ENCODE measurements around the gene MVB12B. TPM values are rescaled to one million over a fixed set of nuclear protein-coding genes. Genes with fewer than 3 reads are reported as not detected.

MVB12B gene
- total RNA-seq, 1 experiment from 2014 or later = 4.5 TPM

DNA sequence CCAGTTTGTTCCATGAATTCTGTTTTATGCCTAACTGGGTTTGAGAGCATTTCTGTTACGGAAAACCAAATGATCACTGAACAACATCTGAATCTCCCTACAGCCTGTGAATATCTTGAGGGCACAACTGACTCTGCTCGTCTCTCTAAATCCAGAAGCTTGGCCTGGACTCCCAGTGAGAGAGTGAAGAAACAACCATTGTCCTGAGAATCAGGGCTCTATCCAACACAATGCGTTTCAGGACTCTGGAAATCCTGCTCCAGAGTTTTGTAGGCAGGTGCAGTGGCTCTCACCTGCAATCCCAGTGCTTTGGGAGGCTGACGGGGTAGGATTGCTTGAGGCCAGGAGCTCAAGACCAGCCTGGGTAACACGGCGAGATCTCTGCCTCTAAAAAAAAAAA is 7.8 kb upstream of the MVB12B start:
- intact Hi-C loops (cut with micrococcal nuclease; ENCODE audit: unreplicated experiment) = loop anchor here (5.0 kb wide), 2 partner anchors 78 to 173 kb away; no protein-coding TSS in a partner anchor
- no peaks in the 10 kb centered on the region for H3K36me3 Mint-ChIP-seq (ENCODE audit: insufficient read depth, unreplicated experiment)
- no peak overlapping the region for H3K4me3 Mint-ChIP-seq (ENCODE audit: low read depth, unreplicated experiment)
- TF ChIP-seq, protein P1, sequence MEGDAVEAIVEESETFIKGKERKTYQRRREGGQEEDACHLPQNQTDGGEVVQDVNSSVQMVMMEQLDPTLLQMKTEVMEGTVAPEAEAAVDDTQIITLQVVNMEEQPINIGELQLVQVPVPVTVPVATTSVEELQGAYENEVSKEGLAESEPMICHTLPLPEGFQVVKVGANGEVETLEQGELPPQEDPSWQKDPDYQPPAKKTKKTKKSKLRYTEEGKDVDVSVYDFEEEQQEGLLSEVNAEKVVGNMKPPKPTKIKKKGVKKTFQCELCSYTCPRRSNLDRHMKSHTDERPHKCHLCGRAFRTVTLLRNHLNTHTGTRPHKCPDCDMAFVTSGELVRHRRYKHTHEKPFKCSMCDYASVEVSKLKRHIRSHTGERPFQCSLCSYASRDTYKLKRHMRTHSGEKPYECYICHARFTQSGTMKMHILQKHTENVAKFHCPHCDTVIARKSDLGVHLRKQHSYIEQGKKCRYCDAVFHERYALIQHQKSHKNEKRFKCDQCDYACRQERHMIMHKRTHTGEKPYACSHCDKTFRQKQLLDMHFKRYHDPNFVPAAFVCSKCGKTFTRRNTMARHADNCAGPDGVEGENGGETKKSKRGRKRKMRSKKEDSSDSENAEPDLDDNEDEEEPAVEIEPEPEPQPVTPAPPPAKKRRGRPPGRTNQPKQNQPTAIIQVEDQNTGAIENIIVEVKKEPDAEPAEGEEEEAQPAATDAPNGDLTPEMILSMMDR (IDR thresholded peaks at IDR 0.05; ENCODE audit: unreplicated experiment) = no peak
- no peak overlapping the region for H3K27ac Mint-ChIP-seq (ENCODE audit: unreplicated experiment)
- no peaks in the 10 kb centered on the region for H3K9me3 Mint-ChIP-seq (ENCODE audit: low read depth, unreplicated experiment)
- H3K27me3 Mint-ChIP-seq (ENCODE audit: unreplicated experiment) = peaks cover 38% of the 10 kb centered on the region
- CTCF ChIA-PET = no interaction called here
- DNase-seq = no peak
- BruUV-seq (replicated peaks) = no TSS peak
- H3K4me1 Mint-ChIP-seq (ENCODE audit: low read depth, unreplicated experiment) = no peaks in the 10 kb centered on the region

DNA sequence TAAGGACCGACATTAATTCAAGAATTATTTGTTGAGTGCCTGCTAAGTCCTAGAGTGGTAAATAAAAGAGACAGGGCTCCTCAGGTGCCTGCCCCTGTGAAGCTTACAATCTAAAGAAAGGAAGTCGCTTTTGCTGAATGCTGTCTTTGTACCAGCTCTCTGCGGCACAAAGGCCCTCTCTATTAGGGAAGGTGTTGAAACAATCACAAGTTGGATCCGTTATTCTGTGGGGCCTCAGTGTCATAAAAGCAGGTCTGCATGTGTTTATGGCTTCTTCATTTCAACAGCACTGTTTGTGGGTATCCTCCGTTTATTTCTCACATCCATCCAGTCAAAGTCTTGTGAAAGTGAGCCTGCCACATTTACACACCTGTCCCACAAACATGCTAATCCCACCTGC is 7.0 kb upstream of the MVB12B start:
- Mint-ChIP-seq H3K9me3 (ENCODE audit: low read depth, unreplicated experiment) (no peaks in the 10 kb centered on the region), H3K4me3 (ENCODE audit: low read depth, unreplicated experiment) (no peak overlapping the region), H3K4me1 (ENCODE audit: low read depth, unreplicated experiment) (no peaks in the 10 kb centered on the region), H3K36me3 (ENCODE audit: insufficient read depth, unreplicated experiment) (no peaks in the 10 kb centered on the region), H3K27ac (ENCODE audit: unreplicated experiment) (no peak overlapping the region), H3K27me3 (ENCODE audit: unreplicated experiment) (peaks cover 30% of the 10 kb centered on the region)
- CTCF ChIA-PET = no interaction called here
- no TSS peak for BruUV-seq (replicated peaks)
- intact Hi-C loops (cut with micrococcal nuclease; ENCODE audit: unreplicated experiment) = loop anchor here (5.0 kb wide), 2 partner anchors 78 to 173 kb away; no protein-coding TSS in a partner anchor
- TF ChIP-seq, protein P1 (IDR thresholded peaks at IDR 0.05; ENCODE audit: unreplicated experiment) = no peak
- no peak for DNase-seq

DNA sequence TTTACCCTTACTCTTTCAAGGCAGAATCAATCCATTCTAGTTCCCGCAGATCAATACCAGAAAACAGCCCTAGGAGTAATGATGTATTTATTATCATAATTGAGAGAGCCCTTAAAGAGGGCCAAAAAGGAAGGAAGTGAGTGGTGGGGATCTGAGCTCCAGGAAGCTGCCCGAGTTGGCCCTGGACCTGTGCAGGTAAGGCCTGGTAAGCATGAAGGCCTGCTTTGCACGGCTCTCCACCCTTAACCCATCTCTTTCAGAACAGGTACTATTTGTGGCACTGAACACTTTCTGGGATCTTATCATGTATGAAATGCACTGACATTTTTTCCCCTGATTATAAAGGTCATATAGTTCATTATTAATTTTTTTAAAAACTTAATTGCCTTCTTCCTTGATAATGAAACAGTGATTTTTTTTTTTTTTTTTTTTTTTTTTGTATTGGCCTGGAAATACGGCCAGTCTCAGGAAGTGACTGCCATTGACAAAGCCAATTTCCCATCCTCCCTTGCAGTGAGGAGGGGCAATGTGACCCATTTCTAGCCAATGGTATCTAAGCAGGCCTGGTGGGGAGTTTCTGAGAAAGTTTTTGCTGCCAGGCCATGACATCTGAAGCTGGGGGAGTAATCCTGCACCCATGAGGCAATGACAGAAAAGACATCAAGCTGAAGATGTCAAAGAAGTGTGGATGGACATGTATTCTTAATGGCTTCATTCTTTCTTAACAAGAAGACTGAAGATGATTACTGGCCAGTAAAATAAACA is 6.3 kb upstream of the MVB12B start:
- no peak for DNase-seq
- H3K36me3 Mint-ChIP-seq (ENCODE audit: insufficient read depth, unreplicated experiment) = no peaks in the 10 kb centered on the region
- H3K4me1 Mint-ChIP-seq (ENCODE audit: low read depth, unreplicated experiment) = no peaks in the 10 kb centered on the region
- H3K27me3 Mint-ChIP-seq (ENCODE audit: unreplicated experiment) = peaks cover 25% of the 10 kb centered on the region
- TF ChIP-seq, protein P1 (IDR thresholded peaks at IDR 0.05; ENCODE audit: unreplicated experiment) = no peak
- H3K27ac Mint-ChIP-seq (ENCODE audit: unreplicated experiment) = no peak overlapping the region
- intact Hi-C loops (cut with micrococcal nuclease; ENCODE audit: unreplicated experiment) = no loop called here
- H3K9me3 Mint-ChIP-seq (ENCODE audit: low read depth, unreplicated experiment) = no peaks in the 10 kb centered on the region
- CTCF ChIA-PET = interaction anchor here (0.7 kb wide), 1 partner anchor 100 kb away, joined by 3 read pairs; no protein-coding TSS in a partner anchor
- BruUV-seq (replicated peaks) = no TSS peak
- no peak overlapping the region for H3K4me3 Mint-ChIP-seq (ENCODE audit: low read depth, unreplicated experiment)

DNA sequence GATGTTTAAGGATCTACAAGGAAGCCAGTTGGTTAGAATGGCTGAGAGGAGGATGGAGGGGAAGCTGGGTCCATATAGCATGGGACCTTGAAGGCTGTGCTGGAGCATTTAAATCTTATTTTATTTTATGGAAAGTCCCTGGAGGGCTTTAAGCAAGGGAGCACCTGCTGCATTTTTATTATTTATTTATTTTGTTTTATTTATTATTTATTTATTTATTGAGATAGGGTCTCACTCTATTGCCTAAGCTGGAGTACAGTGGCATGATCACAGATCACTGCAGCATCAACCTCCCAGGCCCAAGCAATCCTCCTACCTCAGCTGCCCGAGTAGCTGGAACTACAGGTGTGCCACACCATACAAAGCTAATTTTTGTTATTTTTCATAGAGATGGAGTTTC is 4.9 kb upstream of the MVB12B start:
- CTCF ChIA-PET = no interaction called here
- intact Hi-C loops (cut with micrococcal nuclease; ENCODE audit: unreplicated experiment) = no loop called here
- Mint-ChIP-seq H3K4me3 (ENCODE audit: low read depth, unreplicated experiment) (no peak overlapping the region), H3K9me3 (ENCODE audit: low read depth, unreplicated experiment) (no peaks in the 10 kb centered on the region), H3K4me1 (ENCODE audit: low read depth, unreplicated experiment) (no peaks in the 10 kb centered on the region), H3K27ac (ENCODE audit: unreplicated experiment) (no peak overlapping the region), H3K36me3 (ENCODE audit: insufficient read depth, unreplicated experiment) (peaks cover 4% of the 10 kb centered on the region), H3K27me3 (ENCODE audit: unreplicated experiment) (peaks cover 22% of the 10 kb centered on the region)
- TF ChIP-seq, protein P1 (IDR thresholded peaks at IDR 0.05; ENCODE audit: unreplicated experiment) = no peak
- BruUV-seq (replicated peaks) = no TSS peak
- no peak for DNase-seq
